KMS-11 (cell line): ENCODE data around the gene RAPGEF6.

ENCODE experiments used
- H2AFZ ChIP-seq: fragments of 200-600 bp; sonication (generic); 2 replicates; pipeline ENCODE4 v1.6.1; 2016; ENCODE audit warnings: antibody characterized with exemption, mixed run types, low read depth
- H3K27ac ChIP-seq: fragments of 200-600 bp; sonication (generic); 2 replicates; pipeline ENCODE4 v1.6.1; 2016; ENCODE audit warnings: mild to moderate bottlenecking, mixed run types
- H3K27me3 ChIP-seq: fragments of 200-600 bp; sonication (generic); 2 replicates; pipeline ENCODE4 v1.6.1; 2017; ENCODE audit warnings: mild to moderate bottlenecking, low read depth, mixed run types, moderate library complexity; ENCODE audit not compliant: insufficient read depth
- H3K36me3 ChIP-seq: fragments of 200-600 bp; sonication (generic); 2 replicates; pipeline ENCODE4 v1.6.1; 2017; ENCODE audit warnings: mild to moderate bottlenecking, mixed run types; ENCODE audit not compliant: insufficient read depth
- H3K4me1 ChIP-seq: fragments of 200-600 bp; sonication (generic); 2 replicates; pipeline ENCODE4 v1.6.1; 2016; ENCODE audit warnings: mild to moderate bottlenecking, low read depth, mixed run types; ENCODE audit not compliant: poor library complexity, severe bottlenecking
- H3K4me2 ChIP-seq: fragments of 200-600 bp; sonication (generic); 2 replicates; pipeline ENCODE4 v1.7.0; 2016; ENCODE audit warnings: mild to moderate bottlenecking, mixed run types
- H3K4me3 ChIP-seq: fragments of 200-600 bp; sonication (generic); IDR thresholded peaks from 2 replicates; pipeline ENCODE4 v1.6.1; 2017; ENCODE audit warnings: low read depth, low read length, mixed read lengths; ENCODE audit not compliant: insufficient read depth
- H3K79me2 ChIP-seq: fragments of 200-600 bp; sonication (generic); 2 replicates; pipeline ENCODE4 v1.6.1; 2016; ENCODE audit warnings: low read depth, mixed run types; ENCODE audit not compliant: insufficient read depth
- H3K9ac ChIP-seq: fragments of 200-600 bp; sonication (generic); 2 replicates; pipeline ENCODE4 v1.6.1; 2016; ENCODE audit warnings: mild to moderate bottlenecking, mixed run types
- H4K20me1 ChIP-seq: fragments of 200-600 bp; sonication (generic); 2 replicates; pipeline ENCODE4 v1.6.1; 2016; ENCODE audit warnings: mild to moderate bottlenecking, mixed run types; ENCODE audit not compliant: insufficient read depth
- TF ChIP-seq, protein P1 (sequence below): fragments of 200-600 bp; sonication (generic); conservative IDR thresholded peaks from 2 replicates; pipeline ENCODE4 v1.6.1; 2017; ENCODE audit warnings: low read depth, mild to moderate bottlenecking, antibody characterized with exemption, low read length, moderate library complexity, mixed read lengths

Gene RAPGEF6

GRCh38 chr5:131647048-131647769, 12.2 kb upstream of the RAPGEF6 start:
- H3K36me3 ChIP-seq = no peaks in the 10 kb centered on the region
- H3K27ac ChIP-seq = no peak overlapping the region
- H2AFZ ChIP-seq = no peak overlapping the region
- no peaks in the 10 kb centered on the region for H4K20me1 ChIP-seq
- no peaks in the 10 kb centered on the region for H3K79me2 ChIP-seq
- TF ChIP-seq, protein P1, sequence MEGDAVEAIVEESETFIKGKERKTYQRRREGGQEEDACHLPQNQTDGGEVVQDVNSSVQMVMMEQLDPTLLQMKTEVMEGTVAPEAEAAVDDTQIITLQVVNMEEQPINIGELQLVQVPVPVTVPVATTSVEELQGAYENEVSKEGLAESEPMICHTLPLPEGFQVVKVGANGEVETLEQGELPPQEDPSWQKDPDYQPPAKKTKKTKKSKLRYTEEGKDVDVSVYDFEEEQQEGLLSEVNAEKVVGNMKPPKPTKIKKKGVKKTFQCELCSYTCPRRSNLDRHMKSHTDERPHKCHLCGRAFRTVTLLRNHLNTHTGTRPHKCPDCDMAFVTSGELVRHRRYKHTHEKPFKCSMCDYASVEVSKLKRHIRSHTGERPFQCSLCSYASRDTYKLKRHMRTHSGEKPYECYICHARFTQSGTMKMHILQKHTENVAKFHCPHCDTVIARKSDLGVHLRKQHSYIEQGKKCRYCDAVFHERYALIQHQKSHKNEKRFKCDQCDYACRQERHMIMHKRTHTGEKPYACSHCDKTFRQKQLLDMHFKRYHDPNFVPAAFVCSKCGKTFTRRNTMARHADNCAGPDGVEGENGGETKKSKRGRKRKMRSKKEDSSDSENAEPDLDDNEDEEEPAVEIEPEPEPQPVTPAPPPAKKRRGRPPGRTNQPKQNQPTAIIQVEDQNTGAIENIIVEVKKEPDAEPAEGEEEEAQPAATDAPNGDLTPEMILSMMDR = no peak
- H3K4me1 ChIP-seq = no peaks in the 10 kb centered on the region
- H3K9ac ChIP-seq = no peak overlapping the region
- H3K4me2 ChIP-seq = no peak overlapping the region
- no peaks in the 10 kb centered on the region for H3K27me3 ChIP-seq
- H3K4me3 ChIP-seq = no peak overlapping the region

DNA sequence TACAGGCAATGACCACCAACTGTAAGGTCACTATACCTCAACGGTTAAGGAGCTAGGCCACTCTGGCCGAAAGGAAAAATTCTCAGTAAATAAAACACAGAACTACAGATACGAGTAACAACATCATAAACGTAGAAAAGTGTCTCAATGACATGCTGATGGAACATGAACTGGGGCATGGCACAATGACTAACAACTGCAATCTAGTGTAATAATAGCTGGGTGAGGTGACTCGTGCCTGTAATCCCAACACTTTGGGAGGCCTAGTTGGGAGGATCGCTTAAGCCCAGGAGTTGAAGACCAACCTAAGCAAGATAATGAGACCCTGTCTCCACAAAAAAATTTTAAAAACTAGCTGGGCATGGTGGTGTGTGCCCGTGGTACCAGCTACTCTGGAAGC, 9.8 kb upstream of the RAPGEF6 start:
- no peaks in the 10 kb centered on the region for H3K27me3 ChIP-seq
- no peaks in the 10 kb centered on the region for H3K36me3 ChIP-seq
- H2AFZ ChIP-seq = no peak overlapping the region
- no peak overlapping the region for H3K9ac ChIP-seq
- TF ChIP-seq, protein P1 = no peak
- no peaks in the 10 kb centered on the region for H4K20me1 ChIP-seq
- H3K4me3 ChIP-seq = no peak overlapping the region
- H3K4me1 ChIP-seq = peaks cover 7% of the 10 kb centered on the region
- no peaks in the 10 kb centered on the region for H3K79me2 ChIP-seq
- H3K27ac ChIP-seq = no peak overlapping the region
- no peak overlapping the region for H3K4me2 ChIP-seq

- H3K4me2 ChIP-seq = no peak overlapping the region
- TF ChIP-seq, protein P1 = no peak
- no peak overlapping the region for H3K4me3 ChIP-seq
- H3K27ac ChIP-seq = no peak overlapping the region
- H3K36me3 ChIP-seq = no peaks in the 10 kb centered on the region
- peaks cover 7% of the 10 kb centered on the region for H3K4me1 ChIP-seq
- no peak overlapping the region for H2AFZ ChIP-seq
- H3K79me2 ChIP-seq = no peaks in the 10 kb centered on the region
- no peaks in the 10 kb centered on the region for H4K20me1 ChIP-seq
- no peaks in the 10 kb centered on the region for H3K27me3 ChIP-seq
- H3K9ac ChIP-seq = no peak overlapping the region
Measured at GRCh38 chr5:131644370-131644769, 9.3 kb upstream of the RAPGEF6 start.

DNA sequence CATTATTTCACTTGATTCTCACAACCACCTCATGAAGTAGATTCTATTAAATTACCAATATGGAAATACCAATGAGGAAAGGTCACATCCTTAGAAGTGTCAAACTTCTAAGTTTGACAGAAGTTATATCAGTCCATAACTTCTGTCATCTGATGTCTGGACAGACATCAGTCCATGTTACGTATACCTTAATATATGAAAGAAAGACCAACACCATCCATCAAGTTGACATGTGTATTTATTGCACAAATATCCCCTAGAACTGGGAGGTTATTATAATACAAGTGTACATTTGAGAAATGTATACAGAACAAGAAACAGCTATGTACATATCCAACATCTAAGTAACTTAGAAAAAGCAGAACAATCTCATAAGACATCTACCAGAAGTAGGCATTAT, 6.5 kb upstream of the RAPGEF6 start:
- TF ChIP-seq, protein P1 = no peak
- Histone ChIP-seq H2AFZ (no peak overlapping the region), H3K27ac (no peak overlapping the region), H3K4me3 (no peak overlapping the region), H3K27me3 (no peaks in the 10 kb centered on the region), H3K9ac (no peak overlapping the region), H3K4me1 (peaks cover 16% of the 10 kb centered on the region), H3K4me2 (no peak overlapping the region), H3K79me2 (no peaks in the 10 kb centered on the region), H4K20me1 (no peaks in the 10 kb centered on the region), H3K36me3 (no peaks in the 10 kb centered on the region)
